ENCODE results near the gene RBL2.
"Not testable (repeated sequence)": the region's sequence is repeated elsewhere in the genome, so short reads cannot be mapped to it uniquely, and the experiment has no call there.

RBL2 gene

DNA sequence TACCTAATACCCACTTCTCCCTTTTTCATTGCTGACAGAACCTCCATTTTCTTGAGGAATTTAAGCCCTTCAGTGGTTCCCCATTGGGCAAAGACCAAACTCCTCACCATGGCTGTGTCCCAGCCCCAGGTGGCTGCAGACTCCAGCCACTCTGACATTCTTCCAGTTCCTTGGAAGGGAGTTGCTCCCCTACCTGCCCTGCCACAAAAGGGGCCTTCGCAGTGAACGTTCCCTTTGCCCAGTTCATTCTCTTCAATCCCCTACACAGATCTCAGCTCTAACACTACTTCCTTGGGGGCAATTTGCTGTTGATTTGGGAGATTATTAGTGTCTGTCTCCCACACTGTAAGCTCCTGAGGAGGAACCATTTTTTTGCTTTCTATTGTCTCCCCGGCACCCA lies 72.0 kb downstream of the RBL2 start:
- DNase-seq: no peak

DNA sequence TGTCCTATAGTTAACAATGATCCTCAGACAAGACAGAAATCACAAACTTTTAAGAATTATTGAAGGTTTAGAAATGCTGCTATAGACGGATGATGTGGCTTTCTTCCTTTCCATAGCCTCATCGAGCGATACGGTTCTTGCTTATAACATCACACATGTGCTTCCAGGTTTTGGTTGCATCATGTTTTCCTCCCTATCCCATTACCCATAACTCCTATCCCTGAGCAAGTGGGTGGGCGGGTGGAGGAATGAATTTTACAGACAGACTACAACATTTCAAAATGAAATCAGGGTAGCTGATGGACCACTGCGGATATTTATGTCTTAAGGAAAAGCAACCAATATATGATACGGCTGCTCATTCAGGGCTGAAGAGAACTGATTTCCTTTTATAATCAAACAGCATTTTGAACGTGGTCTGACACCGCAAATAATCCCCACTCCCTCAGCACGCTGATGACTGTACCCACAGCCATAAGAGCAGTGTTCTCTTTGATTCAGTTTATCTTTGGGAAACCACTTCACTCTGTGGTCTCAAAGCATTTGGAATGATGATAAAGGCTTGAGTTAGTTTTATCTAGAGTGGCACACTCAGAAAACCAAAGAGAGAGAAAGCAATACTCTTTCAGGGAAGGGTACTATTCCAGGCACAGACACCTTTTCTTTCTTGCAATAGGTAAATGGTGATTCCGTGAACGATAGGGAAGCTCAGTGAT lies 73.4 kb downstream of the RBL2 start:
- DNase-seq: no peak

DNA sequence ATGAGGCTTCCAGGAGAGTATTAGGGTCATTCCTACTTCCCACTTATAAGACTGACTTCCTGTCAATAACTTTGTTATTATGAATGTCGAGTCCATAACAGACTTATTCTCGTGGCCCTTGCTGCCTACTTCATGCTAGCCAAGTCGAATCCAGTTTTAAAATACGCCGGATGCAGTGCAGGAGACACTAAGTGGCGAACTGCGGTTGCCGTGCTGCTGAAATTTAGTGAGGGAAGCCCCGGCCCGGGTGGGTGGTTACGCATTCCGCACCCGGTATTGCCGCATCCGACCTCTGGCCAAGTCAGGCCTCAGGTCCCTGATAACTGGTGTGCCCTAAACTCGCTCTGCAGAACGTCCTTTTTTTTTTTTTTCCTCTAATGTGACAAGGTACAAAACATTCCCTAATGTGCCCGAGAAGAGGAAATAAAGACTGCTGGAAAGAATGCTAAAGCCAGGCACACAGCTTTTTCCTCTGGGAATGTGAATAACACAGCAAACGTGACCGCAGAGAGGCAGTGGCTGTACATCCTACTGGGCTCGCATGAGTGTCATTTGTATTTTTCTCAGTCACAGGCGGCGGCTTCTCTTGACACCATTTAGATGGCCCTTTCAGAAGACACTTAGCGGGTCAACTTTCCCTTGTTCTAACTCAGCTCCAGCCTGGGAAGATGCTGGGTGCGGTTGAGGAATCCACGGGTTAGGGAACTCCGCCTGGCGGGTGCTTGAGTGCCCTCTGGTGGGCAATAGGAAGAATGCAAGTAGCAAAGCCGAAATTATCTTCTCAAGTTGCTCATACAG lies 75.8 kb downstream of the RBL2 start:
- DNase-seq: no peak

DNA sequence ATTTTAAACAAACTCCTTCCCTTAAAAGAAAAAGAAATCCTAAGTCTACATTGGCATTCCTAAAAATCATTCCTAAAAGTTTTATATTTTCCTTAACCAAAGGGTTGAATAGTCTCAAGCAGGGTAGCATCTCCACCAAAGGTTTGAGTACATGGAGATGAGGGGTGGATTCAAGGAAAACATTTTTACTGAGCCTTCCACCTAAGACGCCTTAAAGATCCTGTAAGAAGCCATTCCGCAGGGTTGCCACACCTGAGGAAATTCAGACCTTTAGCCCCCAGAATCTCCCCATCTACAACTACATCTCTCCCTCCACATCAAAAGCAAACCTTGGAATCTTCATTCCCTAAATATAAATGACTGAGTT lies 76.4 kb downstream of the RBL2 start:
- no peak for DNase-seq

- DNase-seq: no peak
Measured at GRCh38 chr16:53511084-53511402, 76.8 kb downstream of the RBL2 start.

- DNase-seq: no peak
Measured at GRCh38 chr16:53511403-53512280, 77.4 kb downstream of the RBL2 start.

- DNase-seq: not testable (repeated sequence)
Measured at GRCh38 chr16:53512795-53513194, 78.5 kb downstream of the RBL2 start.

DNA sequence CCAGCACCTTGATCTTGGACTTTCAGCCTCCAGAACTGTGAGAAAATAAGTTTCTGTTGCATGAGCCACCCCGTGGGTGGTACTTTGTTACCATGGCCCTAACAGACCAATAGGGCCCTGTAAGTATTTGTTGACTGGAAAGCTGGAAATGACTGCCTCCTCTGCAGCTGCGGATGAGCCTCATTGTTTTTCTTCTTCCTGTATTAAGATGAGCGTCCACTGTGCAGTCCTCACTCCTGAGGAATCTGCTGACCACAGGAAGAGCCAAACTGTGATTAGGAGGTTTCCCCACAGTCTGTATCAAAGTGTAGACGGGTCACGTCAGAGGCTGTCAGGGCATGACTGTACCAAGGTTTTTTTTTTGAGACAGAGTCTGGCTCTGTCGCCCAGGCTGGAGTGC lies 81.0 kb downstream of the RBL2 start:
- DNase-seq: no peak

- no peak for DNase-seq
Measured at GRCh38 chr16:53515811-53516210, 81.5 kb downstream of the RBL2 start.

- no peak for DNase-seq
Measured at GRCh38 chr16:53517851-53518250, 83.6 kb downstream of the RBL2 start.

DNA sequence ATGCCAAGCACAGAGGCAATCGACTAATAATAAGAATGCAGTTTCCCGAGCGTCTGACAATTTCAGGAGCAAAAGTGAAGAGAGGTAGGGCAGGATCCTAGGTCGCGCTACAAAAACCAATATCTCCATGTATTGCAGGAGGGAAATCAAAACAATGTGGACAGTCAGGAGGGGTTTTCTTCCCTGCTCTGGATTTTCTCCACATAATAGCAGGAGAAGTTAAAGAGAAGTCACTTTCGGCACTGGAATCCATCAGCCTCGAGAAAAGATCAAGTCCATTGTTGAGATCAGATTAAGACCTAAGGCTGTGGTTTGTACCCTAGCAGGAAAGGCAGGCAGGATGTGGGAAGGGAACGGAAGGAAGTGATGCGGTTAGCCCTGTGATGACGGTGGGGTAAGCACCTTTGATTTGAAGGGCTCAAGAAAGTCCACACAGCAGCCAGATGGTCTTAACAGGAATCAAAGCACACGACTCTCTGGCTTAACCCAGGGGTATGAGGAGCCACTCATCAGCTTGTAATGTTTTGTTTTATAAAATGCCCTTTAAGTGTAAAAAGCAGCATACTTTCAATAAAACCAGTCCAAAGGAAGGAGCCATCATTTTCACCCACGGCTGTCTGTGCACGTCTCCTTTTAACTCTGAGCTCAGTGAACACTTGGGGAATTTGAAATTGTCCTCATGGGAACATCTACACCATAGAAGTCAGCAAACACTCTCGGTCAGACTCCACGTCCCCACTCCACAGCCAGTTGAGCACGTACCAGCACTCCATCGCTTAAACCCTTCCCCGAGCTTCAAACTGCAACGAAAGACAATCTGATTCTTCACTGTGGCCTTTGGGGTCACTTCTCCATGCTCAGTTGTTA lies 84.5 kb downstream of the RBL2 start:
- no peak for DNase-seq

GRCh38 chr16:53519417-53520091 lies 85.3 kb downstream of the RBL2 start:
- DNase-seq: no peak

DNA sequence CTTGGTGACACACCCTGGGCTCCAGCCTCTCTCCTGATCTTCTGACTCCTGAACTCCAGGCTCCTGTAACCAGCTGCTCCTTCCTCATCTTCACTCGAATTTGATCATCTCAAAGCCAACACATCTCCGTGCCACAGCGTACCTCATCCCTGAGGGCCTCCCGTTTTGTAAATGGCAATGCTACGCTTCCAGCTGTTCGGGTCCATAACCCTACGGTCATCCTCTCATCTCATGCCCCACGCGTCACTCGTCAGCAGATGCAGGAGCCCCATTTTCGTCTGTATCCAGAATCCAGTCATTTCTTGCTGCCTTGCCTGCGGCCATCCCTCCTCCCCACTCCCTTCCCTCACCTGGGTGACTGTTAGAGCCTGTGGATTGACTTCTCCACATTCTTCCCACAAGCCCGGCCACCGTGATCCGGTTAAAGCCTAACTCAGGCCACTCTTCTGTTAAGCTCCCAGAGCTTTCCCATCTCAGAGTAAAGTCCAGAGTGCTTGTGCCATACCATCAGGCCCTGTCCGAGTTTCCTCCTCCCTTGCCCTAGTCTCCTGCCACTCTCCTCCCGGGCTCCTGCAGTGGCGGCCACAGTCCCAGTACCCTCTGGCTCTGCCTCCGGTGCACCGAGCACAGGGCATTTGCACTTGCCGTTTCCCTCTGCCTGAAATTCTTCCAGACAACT lies 89.0 kb downstream of the RBL2 start:
- DNase-seq: no peak

DNA sequence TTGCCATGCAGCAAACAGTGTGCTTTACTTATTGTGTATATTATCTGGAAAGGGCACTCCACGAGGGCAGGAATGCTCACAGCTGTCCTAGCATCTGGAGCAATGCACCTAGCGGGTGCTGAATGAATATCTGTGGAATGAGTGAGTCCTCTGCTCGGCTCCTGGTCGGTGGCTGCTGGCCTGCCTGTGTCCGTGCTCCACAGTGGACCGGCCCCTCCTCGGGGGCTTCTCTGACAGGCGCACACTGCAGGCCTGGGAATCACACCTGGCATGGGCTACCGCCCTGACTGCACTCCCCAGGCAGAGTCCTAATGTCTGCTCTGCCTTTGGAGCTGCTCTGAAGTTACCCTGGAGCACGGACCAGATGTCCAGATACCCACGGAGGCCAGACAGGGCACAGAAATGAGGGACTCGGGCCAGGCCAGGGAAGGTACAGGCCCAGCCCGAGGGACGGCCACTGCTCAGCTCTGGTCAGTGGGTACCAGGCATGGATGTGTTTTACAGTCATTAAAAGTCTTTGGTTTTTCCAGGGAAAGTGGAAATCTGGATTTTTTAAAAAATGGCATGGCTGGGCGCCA lies 89.8 kb downstream of the RBL2 start:
- no peak for DNase-seq

GRCh38 chr16:53528797-53529196 lies 94.5 kb downstream of the RBL2 start:
- no peak for DNase-seq

- DNase-seq: no peak
Measured at GRCh38 chr16:53529513-53529912, 95.2 kb downstream of the RBL2 start.

DNA sequence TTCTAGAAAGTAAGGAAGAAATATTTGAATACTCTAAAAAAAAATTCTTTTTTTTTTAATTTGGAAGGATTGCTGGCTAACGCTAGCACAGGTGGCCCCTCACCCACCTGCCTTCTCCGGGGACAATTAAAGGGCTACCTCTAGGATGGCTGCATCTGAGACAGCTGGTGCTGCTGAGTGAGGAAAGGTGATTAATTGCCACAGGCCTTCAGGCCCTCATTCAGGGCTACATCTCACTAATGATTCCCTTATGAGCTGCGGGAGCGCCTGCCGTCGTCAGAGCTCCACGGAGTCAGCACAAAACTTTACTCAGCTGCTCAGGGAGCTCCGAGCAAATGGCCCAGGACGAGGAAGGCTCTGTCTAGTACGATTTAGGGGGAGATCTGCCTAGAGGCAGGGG lies 95.8 kb downstream of the RBL2 start:
- DNase-seq: no peak

DNA sequence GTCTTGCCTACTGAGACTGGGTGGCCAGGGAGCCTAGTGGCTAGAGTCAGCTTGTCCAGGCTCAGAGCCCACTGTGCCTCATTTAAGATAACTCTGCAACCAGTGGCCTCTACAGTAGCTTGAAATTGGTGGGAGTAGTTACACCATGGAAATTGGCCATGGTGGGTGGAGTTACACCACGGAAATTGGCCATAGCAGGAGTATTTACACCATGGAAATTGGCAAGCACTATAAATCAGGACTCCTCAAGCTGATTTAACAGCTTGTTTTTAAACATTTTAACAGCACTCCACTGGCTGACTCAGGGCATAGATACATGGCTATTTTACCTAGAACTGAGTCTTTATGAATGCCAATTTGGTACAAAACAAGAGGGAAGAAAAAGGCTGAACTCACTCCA lies 96.5 kb downstream of the RBL2 start:
- no peak for DNase-seq

DNA sequence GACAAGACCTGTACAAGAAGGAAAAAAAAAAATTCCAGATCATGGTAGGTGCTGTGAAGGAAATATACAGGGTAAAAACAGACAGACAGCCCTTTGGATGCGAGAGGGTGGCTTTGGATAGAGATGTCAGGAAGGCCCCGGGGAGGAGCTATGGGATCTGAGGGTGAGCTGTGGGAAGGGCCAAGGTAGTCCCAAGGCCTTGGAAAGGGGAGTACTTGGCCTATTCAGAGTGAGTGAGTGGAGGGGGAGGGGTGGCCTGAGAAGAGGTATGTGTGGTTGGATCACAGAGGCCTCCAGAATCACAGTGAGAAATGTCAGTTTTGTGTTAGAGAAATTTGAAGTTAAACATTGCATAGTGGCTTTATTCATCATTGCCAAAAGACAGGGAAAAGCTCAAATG lies 99.9 kb downstream of the RBL2 start:
- DNase-seq: no peak

- DNase-seq: no peak
Measured at GRCh38 chr16:53537626-53538025, 103.4 kb downstream of the RBL2 start.

DNA sequence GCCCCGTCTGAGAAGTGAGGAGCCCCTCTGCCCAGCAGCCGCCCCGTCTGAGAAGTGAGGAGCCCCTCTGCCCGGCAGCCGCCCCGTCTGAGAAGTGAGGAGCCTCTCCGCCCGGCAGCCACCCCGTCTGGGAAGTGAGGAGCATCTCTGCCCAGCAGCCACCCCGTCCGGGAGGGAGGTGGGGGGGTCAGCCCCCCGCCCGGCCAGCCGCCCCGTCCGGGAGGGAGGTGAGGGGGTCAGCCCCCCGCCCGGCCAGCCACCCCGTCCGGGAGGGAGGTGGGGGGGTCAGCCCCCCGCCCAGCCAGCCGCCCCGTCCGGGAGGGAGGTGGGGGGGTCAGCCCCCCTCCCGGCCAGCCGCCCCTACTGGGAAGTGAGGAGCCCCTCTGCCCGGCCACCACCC lies 105.1 kb downstream of the RBL2 start:
- DNase-seq: not testable (repeated sequence)

Measured in NCI-H1436 treated with DMSO at 0.1 percent for 48 hours (cell line).